Lower leg skin (tissue), 3 donors: ENCODE results near the gene SLK.

Experiments used
- POLR2A ChIP-seq, 2 donors: fragments of 450-650 bp; IDR thresholded peaks; one replicate each; pipeline ENCODE4 v1.6.1; 2016 to 2017; ENCODE audit warnings: antibody characterized with exemption in 2 of 2, mild to moderate bottlenecking in 1 of 2, moderate library complexity in 1 of 2
- TF ChIP-seq, protein P1 (sequence below), 3 donors: fragments of 450-650 bp; IDR thresholded peaks; one replicate each; pipeline ENCODE4 v1.5.1; 2016; ENCODE audit warnings: antibody characterized with exemption in 3 of 3, mild to moderate bottlenecking in 3 of 3, moderate library complexity in 2 of 3

DNA sequence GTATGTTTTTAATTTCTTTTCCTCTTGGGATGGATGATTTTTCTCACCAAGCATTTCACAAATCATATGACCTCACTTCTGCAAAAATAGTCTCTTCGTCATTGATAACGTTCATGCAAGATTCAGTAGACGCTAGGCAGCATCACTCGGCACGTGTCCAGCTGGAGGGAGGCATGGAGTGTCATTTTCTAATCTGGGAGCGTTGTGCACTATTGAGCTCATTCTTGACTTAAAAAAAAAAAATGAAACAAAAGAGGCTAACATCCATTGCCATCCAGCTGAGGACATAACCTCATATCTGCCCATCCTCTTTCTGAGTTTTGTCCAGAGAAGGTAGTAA, 62.6 kb downstream of the SLK start:
- TF ChIP-seq, protein P1, sequence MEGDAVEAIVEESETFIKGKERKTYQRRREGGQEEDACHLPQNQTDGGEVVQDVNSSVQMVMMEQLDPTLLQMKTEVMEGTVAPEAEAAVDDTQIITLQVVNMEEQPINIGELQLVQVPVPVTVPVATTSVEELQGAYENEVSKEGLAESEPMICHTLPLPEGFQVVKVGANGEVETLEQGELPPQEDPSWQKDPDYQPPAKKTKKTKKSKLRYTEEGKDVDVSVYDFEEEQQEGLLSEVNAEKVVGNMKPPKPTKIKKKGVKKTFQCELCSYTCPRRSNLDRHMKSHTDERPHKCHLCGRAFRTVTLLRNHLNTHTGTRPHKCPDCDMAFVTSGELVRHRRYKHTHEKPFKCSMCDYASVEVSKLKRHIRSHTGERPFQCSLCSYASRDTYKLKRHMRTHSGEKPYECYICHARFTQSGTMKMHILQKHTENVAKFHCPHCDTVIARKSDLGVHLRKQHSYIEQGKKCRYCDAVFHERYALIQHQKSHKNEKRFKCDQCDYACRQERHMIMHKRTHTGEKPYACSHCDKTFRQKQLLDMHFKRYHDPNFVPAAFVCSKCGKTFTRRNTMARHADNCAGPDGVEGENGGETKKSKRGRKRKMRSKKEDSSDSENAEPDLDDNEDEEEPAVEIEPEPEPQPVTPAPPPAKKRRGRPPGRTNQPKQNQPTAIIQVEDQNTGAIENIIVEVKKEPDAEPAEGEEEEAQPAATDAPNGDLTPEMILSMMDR (IDR thresholded peaks at IDR 0.05), result no peak
- no peak for TF ChIP-seq POLR2A (IDR thresholded peaks at IDR 0.05)
